Fibroblast of skin of scalp (primary cell): ENCODE data around the gene FBLN2. TPM values are rescaled to one million over a fixed set of nuclear protein-coding genes. Genes with fewer than 3 reads are reported as not detected.
A peak's percentile ranks its signal among the peaks of the same experiment; 100 is the strongest.
"Not testable (repeated sequence)": the region's sequence is repeated elsewhere in the genome, so short reads cannot be mapped to it uniquely, and the experiment has no call there.

Experiments
- DNase-seq: peaks from one replicate; pipeline ENCODE4 v3.0.0-alpha.2; 2013
- polyA plus RNA-seq, 2 experiments: library from polyadenylated mRNA; unstranded; fragments of 120-200 nt; gene quantifications; one replicate each; pipeline ENCODE4 v1.2.1, GENCODE V29; 2013; ENCODE audit not compliant: insufficient read length in 2 of 2

Gene FBLN2
- 210 TPM for polyA plus RNA-seq (2013, experiment 1 of 2; ENCODE audit: insufficient read length)
- 204 TPM for polyA plus RNA-seq (2013, experiment 2 of 2; ENCODE audit: insufficient read length)

DNA sequence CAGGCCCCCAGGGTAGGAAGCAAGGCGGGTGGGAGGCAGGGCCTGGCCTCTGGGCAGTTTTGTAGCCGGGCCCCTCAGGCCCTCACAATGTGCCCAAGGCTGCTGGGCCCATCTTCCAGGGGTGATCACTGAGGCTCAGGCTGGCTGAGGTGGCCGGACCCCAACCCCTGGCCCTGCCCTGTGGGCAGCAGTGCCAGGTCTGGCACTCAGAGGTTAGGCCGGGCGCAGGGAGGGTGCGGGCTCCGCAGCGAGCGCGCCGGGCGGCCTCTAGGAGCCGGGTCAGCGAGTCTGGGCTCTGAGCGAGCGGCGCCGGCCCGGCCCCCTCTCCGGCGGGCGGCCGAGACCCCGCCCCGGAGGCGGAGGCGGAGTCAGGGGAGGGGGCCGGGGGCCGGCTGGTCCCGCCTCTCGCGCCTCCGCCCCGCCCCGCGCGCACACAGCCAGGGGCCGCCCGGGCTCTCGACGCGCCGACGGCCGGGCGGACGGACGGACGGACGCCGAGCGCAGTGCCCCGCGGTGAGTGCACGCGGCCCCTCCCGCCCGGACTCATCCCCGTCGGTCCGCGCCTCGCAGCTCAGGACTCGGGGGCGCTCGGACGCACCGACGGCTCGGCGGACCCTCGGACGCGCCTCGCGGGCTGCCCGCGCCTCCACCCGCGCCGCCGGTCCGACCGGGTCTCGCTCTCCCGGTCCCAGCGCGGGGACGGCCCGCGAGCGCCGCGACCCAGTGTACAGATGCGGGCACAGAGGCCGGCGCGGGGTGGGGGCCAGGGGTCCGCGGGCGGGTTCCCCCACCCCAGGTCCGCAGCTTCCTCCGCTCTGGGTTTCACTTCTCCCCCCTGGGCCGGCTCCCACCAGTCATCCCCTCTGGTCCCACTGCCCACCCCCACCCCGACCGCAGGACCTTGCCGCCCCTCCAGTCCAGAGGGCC lies at the start of gene FBLN2:
Gene FBLN2, plus strand, starts transcription at position 430 of the 927 bp plus-strand sequence. CDS start 21,231 bp downstream, outside the sequence.
- DNase-seq, result peak; percentile 79

GRCh38 chr3:13499246-13499645 lies 49.7 kb upstream of the FBLN2 start:
- DNase-seq, result not testable (repeated sequence)

DNA sequence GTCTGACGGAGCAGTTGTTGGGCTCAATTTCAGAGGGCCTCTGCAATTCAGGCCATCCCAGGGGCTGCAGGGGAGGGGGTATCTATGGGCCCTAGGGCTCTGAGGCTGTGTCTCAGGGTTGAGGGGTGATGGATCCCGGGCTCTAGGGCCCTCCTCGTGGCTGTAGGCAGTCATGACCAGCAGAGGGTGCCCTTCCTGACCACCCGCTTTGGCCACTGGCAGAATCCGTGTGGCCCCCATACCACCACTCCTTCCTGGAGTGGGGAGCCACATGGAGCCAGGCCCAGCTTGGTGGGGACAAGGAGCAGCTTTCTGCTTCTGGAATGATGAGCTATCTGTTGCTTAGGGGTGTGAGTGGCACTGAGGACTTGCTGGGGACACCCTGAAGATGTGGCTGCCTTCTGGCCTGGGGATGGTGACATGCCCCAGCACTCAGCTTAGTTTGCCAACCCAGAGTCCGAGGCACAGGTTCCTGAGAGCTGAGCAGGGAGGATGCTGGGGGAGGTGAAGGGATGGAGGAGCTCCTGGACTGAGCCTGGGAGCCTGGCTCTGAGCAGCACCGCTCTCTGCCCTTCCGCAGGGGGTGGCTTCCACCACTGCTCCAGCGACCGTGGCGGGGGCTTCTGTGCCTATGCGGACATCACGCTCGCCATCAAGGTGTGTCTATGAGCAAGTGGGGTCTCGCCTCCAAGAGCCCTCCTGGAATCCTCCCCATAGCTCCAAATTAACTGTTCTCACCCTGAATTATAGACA lies 48.6 kb upstream of the FBLN2 start:
- DNase-seq, result peak; percentile 27

- DNase-seq, result no peak
Observed at GRCh38 chr3:13501056-13501455, 47.9 kb upstream of the FBLN2 start.

- no peak for DNase-seq
Observed at GRCh38 chr3:13501521-13501920, 47.4 kb upstream of the FBLN2 start.

- DNase-seq, result no peak
Observed at GRCh38 chr3:13501958-13502790, 46.8 kb upstream of the FBLN2 start.

- no peak for DNase-seq
Observed at GRCh38 chr3:13502791-13503060, 46.2 kb upstream of the FBLN2 start.

DNA sequence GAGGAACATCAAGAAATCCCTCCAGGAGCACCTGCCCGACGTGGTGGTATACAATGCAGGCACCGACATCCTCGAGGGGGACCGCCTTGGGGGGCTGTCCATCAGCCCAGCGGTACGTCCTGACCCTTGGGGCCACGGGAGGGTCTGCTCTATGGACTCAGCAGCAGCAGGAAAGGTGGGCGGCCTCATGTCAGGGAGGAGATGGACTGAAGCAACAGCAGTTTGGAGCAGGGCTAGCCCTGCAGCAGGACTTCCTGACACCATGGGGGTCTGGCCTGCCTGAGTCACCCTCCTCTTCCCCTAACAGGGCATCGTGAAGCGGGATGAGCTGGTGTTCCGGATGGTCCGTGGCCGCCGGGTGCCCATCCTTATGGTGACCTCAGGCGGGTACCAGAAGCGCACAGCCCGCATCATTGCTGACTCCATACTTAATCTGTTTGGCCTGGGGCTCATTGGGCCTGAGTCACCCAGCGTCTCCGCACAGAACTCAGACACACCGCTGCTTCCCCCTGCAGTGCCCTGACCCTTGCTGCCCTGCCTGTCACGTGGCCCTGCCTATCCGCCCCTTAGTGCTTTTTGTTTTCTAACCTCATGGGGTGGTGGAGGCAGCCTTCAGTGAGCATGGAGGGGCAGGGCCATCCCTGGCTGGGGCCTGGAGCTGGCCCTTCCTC lies 44.6 kb upstream of the FBLN2 start:
- DNase-seq, result peak; percentile 26

DNA sequence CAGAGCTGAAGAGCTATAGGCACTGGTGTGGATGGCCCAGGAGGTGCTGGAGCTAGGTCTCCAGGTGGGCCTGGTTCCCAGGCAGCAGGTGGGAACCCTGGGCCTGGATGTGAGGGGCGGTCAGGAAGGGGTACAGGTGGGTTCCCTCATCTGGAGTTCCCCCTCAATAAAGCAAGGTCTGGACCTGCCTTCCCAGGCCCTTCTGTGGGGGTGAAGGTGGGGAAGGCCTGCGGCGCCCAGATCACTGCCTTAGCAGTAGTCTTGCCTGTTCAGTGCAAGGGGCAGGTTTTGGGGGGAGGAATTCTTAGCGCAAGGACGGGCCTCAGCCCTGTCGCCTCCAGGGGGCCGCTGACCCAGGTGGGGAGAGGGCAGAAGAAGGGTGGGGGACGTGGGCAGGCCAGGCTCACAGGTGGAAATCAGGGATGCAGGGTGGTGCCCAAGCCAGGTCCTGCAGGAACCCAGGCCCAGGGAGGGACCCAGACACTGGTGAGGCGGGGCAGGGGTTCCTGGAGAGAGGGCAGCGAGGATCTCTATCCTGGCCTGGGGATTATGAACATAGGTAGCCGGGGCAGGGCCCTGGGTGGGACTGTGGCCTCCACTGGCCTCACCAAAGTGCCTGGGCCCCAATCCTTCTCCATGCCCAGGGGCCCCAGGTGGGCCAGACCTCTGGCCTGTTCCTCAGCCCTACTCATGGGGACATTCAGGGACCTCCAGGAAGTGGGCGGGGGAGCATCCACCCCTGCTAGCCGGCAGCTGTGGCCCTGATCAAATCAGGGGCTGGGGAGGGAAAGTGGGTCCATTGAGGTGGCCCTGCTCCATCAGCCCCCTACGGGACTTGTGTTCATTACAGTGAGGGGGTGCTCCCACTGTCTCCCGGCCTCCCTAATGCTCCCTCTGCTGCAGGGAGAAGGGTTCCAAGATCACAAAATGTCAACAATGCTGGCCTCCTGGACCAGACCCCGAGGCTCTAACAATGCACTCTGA lies 43.5 kb upstream of the FBLN2 start:
- no peak for DNase-seq

GRCh38 chr3:13506239-13506638 lies 42.7 kb upstream of the FBLN2 start:
- no peak for DNase-seq

DNA sequence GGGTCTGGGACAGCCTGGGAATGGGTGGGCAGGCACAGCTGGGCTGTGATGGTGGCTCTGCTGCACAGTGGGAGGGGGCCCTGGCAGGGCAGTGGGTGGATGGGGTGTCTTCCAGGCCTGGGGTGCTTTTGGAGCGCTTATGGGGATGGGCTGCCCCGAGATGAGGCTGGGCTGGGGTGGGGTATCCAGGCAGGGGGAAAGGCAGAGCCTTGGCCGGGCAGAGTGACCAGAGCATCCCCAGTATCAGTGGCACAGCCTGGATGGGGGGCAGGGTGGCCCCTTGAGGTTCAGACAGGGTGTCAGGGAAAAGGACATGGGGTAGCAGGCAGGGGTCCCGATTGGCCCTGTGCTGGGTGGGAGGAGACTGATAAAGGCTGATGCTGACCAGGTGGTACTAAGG lies 42.2 kb upstream of the FBLN2 start:
- DNase-seq, result no peak

GRCh38 chr3:13507247-13507569 lies 41.7 kb upstream of the FBLN2 start:
- DNase-seq, result no peak

DNA sequence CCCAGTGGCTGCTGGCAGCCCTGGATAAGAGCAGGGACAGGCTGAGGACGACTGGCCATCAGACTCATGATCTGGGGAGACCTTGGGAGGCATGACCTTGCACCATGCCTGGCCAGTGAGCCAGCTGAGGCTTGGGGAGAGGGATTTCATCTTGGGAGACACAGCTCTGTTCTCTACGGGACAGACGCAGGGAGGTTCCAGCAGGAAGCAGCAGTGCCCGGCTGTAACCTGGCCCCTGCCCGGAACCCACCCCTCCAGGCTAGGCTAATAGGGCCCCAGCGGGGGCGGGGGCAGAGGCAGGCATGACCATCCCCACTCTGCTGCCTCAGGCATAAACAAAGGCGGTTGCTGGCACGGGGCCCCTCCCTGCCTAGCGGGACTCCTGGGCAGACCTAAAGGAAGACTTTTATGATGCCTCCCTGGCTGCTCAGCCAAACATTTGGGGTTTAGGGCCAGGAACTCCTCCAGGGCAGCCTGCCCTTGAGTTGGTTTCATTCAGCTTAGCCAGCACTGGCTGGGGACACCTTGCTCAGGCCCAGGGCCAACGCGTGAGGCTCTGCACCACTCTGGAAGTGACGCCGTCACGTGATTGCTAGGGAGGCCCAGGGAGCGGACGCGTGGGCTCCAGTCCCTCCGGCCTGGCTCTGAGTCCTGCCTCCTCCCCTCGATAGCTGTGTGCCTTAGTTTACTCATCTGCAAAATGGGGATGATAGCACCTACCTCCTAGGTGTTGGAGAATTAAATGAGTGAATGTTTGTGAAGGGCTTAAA lies 41.2 kb upstream of the FBLN2 start:
- peak; percentile 22 for DNase-seq

DNA sequence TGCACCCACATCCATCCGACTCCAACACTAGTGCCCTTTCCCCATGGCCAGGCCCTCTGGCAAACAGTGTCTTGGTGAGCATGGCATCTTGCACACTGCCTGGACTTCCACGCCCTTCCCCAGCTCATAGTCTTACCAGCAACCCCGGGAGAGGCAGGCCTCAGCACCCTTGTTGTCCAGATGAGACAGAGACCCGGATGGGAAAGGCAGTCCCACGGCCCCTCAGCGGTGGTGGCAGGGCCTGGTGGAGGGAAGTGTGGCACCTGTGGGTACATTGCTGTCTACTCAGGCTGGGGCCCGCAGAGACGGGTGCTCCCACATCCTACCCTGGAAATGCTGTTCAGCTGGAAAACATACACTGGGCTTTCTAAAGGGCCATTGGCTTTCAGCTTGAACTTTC lies 40.4 kb upstream of the FBLN2 start:
- no peak for DNase-seq

GRCh38 chr3:13509059-13509815 lies 39.7 kb upstream of the FBLN2 start:
- no peak for DNase-seq

DNA sequence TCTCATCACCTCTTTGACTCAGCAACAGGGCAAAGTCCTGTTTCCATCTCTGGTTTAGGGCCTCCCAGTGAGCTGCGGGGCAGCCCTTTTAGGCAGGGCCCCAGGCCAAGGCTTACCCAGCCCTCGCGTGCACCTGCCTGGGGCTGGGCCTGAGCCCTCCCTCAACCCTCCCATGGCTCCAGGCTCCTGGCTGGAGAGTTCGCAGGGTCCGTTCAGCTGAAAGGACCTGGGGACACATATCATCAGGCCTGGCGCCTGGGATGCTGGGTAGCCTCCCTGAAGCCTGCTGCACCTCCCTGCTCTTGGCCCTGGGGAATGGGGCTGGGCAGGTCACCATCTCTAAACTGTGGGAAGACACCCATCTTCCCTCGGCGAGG lies 39.1 kb upstream of the FBLN2 start:
- no peak for DNase-seq

GRCh38 chr3:13512451-13512850 lies 36.5 kb upstream of the FBLN2 start:
- no peak for DNase-seq

DNA sequence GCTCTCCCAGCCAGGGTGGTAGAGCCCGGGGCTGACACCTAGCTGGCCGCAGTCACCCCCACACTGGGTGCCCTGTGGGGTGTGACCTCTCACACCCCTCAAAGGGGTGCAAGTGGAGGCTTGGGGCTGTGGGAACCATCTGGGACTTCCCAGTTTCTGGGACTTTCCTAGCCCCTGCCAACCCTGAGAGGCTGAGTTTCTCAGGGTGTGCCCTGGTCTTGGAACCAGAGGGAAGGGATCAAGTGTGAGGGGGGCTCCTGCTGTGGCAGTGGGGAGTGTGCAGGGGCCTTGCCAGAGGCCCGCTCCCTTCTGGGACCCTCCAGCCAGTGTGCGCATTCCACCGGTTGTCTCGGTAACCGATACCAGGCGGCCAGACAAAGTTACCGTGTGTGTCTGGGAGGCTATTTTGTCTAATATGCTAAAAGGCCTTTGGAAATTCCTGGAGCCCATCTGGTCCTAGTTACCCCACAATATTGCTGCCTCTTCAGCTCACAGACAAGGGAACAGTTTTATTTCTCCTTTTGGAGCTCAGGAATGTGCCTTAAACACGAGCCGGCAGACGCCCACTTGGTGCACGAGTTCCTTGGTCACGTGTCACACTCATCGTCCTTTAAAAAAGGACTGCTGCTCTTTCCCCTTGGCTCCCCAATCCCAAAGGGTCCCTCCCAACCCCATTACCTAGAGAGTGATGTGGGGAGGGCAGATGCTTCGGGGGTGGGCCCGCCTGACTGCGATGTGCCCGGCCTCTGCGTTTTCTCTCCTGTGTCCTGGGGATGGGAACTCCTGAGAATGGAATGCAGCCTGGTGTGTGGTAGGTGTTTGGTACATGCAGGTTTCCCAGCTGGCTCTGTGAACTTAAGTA lies 35.6 kb upstream of the FBLN2 start:
- DNase-seq, result peak; percentile 87
